ENCODE results near the gene SPEF2. TPM values are rescaled to one million over a fixed set of nuclear protein-coding genes. Genes with fewer than 3 reads are reported as not detected.

SPEF2 gene
- total and polyA plus RNA-seq, 9 of the 15 experiments (the other 6 are each of a cell fraction or from before 2014, with no cell fraction given), result 0.11 to 0.62 (median 0.20) TPM; not detected in 2

DNA sequence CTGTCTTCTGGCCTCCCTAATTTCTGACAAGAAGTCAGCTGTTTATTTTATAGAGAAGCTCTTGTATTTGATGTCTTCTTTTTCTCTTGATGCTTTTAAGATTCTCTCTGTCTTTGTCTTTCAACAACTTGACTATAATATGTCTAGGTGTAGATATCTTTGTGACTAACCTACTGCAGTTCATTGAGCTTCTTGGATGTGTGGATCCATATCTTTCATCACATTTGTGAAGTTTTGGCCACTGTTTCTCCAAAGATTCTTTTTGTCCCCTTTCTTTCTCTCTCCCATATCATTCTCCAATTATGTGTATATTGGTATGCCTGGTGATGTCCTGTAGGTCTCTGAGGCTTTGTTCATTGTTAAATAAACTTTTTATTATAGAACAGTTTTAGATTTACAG is 16.7 kb downstream of the SPEF2 start (continued):
- no peak for TF ChIP-seq STAG1 (CRISPR knock-in tag; IDR thresholded peaks at IDR 0.05; ENCODE audit: borderline replicate concordance)
- TF ChIP-seq MCM3 (IDR thresholded peaks at IDR 0.05), result no peak
- no peak for TF ChIP-seq BDP1 (IDR thresholded peaks at IDR 0.05; ENCODE audit: insufficient read depth, insufficient read length)
- no peak for TF ChIP-seq ZNF316 (IDR thresholded peaks at IDR 0.05)
- no peak for TF ChIP-seq HDAC1 (IDR thresholded peaks at IDR 0.05)
- TF ChIP-seq, protein P1, sequence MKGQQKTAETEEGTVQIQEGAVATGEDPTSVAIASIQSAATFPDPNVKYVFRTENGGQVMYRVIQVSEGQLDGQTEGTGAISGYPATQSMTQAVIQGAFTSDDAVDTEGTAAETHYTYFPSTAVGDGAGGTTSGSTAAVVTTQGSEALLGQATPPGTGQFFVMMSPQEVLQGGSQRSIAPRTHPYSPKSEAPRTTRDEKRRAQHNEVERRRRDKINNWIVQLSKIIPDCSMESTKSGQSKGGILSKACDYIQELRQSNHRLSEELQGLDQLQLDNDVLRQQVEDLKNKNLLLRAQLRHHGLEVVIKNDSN (CRISPR knock-in tag; IDR thresholded peaks at IDR 0.05), result no peak
- TF ChIP-seq ZNF583 (CRISPR knock-in tag; IDR thresholded peaks at IDR 0.05), result no peak

DNA sequence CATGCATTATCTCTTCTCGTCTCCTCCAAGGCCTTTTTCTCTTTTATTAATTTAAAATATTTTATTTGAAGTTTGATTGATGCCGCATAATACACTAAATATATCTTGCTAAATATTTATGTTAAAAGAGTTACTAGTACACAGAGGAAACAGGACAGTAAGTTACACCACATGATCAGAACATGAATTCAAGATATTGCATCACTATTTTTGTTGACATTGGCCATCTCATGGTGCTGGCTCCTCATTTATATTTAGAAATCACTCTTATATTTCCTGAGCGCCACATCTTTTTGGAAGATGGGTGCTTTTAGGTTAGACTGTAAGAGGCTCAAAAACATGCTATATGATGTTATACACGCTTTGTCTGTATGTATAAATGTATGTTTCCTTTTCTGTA is 23.0 kb downstream of the SPEF2 start:
- H3K4me1 ChIP-seq (replicated peaks in 1 of 2; ENCODE audit: control insufficient read depth in 2 of 2, insufficient read depth in 2 of 2, low read length in 2 of 2), result no peaks in the 10 kb centered on the region
- FAIRE-seq (no peak), DNase-seq (ENCODE audit: extremely low read depth in 1 of 4, low spot score in 3 of 4) (no peak), ATAC-seq (no peak)
- in situ Hi-C loops (cut with MboI) (no loop called here), intact Hi-C loops (cut with micrococcal nuclease) (no loop called here)
- 3% methylated on average over 4 of the region's 4 CpGs for WGBS (ENCODE audit: insufficient coverage, low coverage, missing lambda C conversion rate)
- TF ChIP-seq CEBPG (CRISPR knock-in tag; IDR thresholded peaks at IDR 0.05), result no peak
- peak; percentile 40 to 79; a peak in 3 of 4 replicates for TF ChIP-seq CEBPG (tag; conservative IDR thresholded peaks at IDR 0.05 in 1 of 2, IDR thresholded peaks at IDR 0.05 in 1 of 2)
- no peak for TF ChIP-seq RBM34 (IDR thresholded peaks at IDR 0.05; ENCODE audit: borderline replicate concordance, insufficient read depth, low read length)
- TF ChIP-seq CSDE1 (IDR thresholded peaks at IDR 0.05), result no peak
- H3K4me2 ChIP-seq (ENCODE audit: insufficient read depth, low read length), result no peak overlapping the region
- no peaks in the 10 kb centered on the region for H3K36me3 ChIP-seq (ENCODE audit: control insufficient read depth, insufficient read depth, low read length)
- H3K27ac ChIP-seq (ENCODE audit: extremely low read depth, low read depth, low read length), result no peak overlapping the region
- CTCF ChIA-PET (ENCODE audit: low intra/inter-chr PET ratio), result no interaction called here
- no peaks in the 10 kb centered on the region for H3K27me3 ChIP-seq (ENCODE audit: control insufficient read depth in 2 of 2, insufficient read depth in 2 of 2, low read length in 2 of 2)
- no peaks in the 10 kb centered on the region for H4K20me1 ChIP-seq (replicated peaks; ENCODE audit: control insufficient read depth, insufficient read depth, low read length)
- POLR2A ChIA-PET, result no interaction called here
- no peak overlapping the region for H3K9ac ChIP-seq (ENCODE audit: insufficient read depth in 1 of 2, low read depth in 2 of 2, low read length in 2 of 2)
- H3K79me2 ChIP-seq (ENCODE audit: control insufficient read depth, insufficient read depth, low read length), result no peaks in the 10 kb centered on the region
- no peak overlapping the region for H2AFZ ChIP-seq (ENCODE audit: low read depth, low read length)
- H3K9me1 ChIP-seq (ENCODE audit: control insufficient read depth, insufficient read depth, low read length), result no peaks in the 10 kb centered on the region
- no peak overlapping the region for H3K4me3 ChIP-seq
- no TSS peak for BruUV-seq (replicated peaks)
- no peaks in the 10 kb centered on the region; the same call in 1 of the 2 replicates for H3K9me3 ChIP-seq (replicated peaks; ENCODE audit: control insufficient read depth, insufficient read depth, low read depth, low read length)
